Epithelial cell of esophagus (primary cell): Measurements from ENCODE around the gene CDC14A.

Source experiments
- DNase-seq: peaks from one replicate; pipeline ENCODE4 v3.0.0; 2010; ENCODE audit warnings: low read depth
- H3K4me3 ChIP-seq: 2 replicates; pipeline ENCODE4 v1.5.1; 2011; ENCODE audit warnings: mild to moderate bottlenecking, low read length, control low read depth
- TF ChIP-seq, protein P1 (sequence below): IDR thresholded peaks from 2 replicates; pipeline ENCODE4 v1.5.1; 2011; ENCODE audit warnings: low read depth, mild to moderate bottlenecking, low read length, control low read depth, inconsistent platforms; ENCODE audit not compliant: insufficient read depth; ENCODE audit errors: missing control alignments

Gene CDC14A

DNA sequence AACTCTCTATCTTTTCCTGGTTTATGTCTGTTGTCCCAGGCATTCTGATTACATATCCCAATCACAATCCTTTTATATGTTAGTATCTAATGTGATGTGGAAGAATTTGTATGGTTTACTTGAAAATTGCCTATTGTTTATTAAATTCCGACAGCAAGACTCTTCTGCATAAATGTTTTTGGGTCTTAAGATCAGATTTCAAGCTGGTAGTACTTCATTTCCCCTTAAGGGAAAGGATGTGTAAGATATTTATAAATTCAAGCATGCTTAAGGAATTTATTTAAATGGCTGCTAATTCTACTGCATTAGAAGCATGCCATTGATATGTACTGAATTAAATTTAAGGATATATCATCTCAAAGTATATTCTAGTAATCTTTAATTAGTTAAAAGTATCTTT lies 165.2 kb downstream of the CDC14A start:
- H3K4me3 ChIP-seq: no peak overlapping the region
- TF ChIP-seq, protein P1, sequence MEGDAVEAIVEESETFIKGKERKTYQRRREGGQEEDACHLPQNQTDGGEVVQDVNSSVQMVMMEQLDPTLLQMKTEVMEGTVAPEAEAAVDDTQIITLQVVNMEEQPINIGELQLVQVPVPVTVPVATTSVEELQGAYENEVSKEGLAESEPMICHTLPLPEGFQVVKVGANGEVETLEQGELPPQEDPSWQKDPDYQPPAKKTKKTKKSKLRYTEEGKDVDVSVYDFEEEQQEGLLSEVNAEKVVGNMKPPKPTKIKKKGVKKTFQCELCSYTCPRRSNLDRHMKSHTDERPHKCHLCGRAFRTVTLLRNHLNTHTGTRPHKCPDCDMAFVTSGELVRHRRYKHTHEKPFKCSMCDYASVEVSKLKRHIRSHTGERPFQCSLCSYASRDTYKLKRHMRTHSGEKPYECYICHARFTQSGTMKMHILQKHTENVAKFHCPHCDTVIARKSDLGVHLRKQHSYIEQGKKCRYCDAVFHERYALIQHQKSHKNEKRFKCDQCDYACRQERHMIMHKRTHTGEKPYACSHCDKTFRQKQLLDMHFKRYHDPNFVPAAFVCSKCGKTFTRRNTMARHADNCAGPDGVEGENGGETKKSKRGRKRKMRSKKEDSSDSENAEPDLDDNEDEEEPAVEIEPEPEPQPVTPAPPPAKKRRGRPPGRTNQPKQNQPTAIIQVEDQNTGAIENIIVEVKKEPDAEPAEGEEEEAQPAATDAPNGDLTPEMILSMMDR: no peak
- no peak for DNase-seq

DNA sequence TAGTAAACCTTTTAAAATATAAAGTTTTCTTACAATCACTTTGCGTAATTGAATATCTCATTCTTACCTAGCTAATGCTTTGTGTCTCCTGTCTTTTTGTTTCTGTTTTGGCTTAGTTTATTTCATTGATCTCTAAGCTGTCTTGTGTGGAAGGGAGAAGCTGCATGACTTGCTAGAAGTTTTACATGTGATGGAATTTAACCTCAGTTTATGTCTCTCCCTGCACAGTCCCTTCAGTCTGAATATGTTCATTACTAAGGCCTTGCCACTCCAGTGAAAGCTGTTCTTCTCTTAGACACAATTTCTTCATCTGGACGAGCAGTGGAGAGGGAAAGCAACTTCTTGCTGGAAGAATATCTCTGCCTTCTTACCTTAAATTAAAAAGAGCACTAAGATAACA lies 165.7 kb downstream of the CDC14A start:
- TF ChIP-seq, protein P1: no peak
- H3K4me3 ChIP-seq: no peak overlapping the region
- no peak for DNase-seq

DNA sequence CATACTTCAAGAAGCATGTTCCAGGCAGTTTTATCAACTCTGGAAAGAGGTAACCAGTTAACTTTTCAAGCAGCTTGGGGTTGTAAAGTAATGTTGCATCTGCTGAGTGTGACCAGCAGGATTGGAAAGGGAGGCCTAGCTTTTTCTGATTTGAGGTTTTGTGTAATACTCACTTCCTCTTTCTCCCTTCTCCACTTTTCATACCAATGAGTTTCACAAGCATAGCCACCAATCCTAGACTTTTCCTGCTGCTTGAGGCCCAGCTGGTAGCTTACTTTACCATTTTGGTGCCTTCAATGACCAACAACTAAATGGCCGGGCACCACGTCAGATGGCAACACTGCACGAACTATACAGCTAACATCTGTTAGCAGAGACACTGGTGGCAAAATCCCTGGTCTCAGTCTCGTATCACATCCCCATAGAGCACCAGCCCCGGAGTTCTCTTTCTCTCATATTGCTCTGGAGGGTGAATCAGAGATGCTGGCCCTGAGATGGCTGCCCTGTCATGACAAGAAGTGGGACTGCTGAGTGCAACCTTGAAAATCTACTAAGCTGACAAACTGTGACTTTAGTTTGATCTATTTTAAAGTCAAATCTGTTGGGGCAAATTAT lies 170.8 kb downstream of the CDC14A start:
- TF ChIP-seq, protein P1: no peak
- no peak overlapping the region for H3K4me3 ChIP-seq
- DNase-seq: no peak

DNA sequence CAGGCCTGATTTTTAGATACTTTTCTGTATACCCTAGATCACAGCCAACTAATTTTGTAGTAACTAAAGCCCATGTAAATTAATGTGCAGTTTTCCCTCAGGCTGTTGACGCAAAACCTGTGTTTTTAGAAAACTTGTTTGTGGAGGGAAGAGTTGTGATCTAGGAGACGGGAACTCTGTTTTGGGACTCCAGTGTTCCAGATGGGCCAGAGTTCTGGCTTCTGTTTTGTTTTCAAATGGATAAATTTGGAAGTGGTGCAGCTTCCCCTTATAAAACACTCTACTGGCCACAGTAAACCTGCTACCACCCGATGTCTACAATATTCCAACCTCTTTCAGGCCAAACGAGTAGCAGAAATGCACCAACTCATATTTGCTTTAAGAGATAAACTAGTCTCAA lies 172.0 kb downstream of the CDC14A start:
- DNase-seq: no peak
- no peak overlapping the region for H3K4me3 ChIP-seq
- TF ChIP-seq, protein P1: no peak

DNA sequence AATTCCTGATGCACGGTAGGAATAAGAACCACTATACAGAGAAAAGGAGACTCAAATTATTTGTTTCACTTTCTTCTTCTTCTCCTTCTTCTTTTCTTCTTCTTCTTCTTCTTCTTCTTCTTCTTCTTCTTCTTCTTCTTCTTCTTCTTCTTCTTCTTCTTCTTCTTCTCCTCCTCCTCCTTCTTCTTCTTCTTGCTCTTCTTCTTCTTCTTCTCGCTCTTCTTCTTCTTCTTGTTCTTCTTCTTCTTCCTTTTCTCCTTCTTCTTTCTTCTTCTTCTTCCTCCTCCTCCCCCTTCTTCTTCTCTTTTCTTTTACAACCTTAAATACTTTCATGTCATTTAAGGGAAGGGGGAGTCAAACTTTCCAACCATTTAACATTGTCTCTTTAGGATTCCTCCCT lies 174.6 kb downstream of the CDC14A start:
- H3K4me3 ChIP-seq: no peak overlapping the region
- no peak for DNase-seq
- TF ChIP-seq, protein P1: no peak

DNA sequence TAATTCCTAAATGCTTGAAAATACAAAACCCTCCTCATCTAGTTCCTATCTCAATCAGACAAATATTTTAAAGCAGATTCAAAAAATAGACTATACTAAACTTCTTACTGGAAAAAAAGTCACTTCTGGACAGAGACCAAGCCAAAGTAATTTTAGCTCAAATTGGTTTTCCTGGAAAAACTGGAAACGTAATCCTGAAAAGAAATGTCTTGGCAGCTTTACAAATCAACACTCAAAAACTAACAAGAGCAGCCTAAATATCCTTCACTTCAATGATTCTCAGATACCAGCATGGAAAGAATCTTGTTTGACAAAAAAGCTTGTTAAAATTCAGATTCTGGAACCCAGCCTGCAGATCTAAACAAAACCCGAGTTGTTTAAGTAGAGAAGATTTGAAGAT lies 176.6 kb downstream of the CDC14A start:
- no peak for DNase-seq
- TF ChIP-seq, protein P1: no peak
- H3K4me3 ChIP-seq: no peak overlapping the region

DNA sequence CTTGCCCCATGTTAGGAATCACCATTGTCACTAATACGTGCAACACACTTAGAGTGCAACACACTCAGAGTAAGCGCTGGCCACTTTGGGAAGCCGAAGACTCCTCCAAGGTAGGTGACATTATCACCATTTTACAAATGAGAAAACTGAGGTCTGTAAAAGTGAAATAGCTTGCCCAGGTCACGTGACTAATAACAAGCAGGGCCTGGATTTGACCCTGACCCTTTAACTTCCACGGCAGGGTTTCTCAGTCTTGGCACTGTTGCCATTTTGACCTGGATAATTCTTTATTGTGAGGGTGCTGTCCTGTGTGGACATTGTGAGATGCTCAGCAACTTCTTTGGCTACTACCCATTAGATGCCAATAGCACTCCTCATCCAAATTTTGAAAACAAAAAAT lies 177.8 kb downstream of the CDC14A start:
- TF ChIP-seq, protein P1: no peak
- H3K4me3 ChIP-seq: no peak overlapping the region
- no peak for DNase-seq
